CD4-positive, alpha-beta T cell (primary cell): ENCODE measurements around the gene OASL. TPM values are rescaled to one million over a fixed set of nuclear protein-coding genes. Genes with fewer than 3 reads are reported as not detected.
"Not testable (repeated sequence)": the region's sequence is repeated elsewhere in the genome, so short reads cannot be mapped to it uniquely, and the experiment has no call there.

Experiments
- ATAC-seq: fragments of 200-7000 bp; cut with Tn5 transposase; one replicate; pipeline ENCODE4 v1.10.0; 2022; ENCODE audit warnings: mild to moderate bottlenecking; ENCODE audit not compliant: poor library complexity
- CTCF ChIA-PET: fragments of 350-600 bp; sonication (Branson Sonifier 250); formaldehyde crosslinking; loops from one replicate; lab custom pipeline; 2021; ENCODE audit warnings: antibody characterized with exemption, inconsistent platforms; lab: Charles Lee
- POLR2A ChIA-PET: fragments of 350-600 bp; sonication (Branson Sonifier 250); formaldehyde crosslinking; loops from one replicate; lab custom pipeline; 2021; ENCODE audit warnings: antibody characterized with exemption, inconsistent platforms; lab: Charles Lee
- DNase-seq, 14 experiments: peaks; one replicate each; pipeline ENCODE4 v3.0.0-alpha.2; 2013 to 2020; ENCODE audit warnings: mixed read lengths in 2 of 14
- H3K27ac ChIP-seq, 2 donors: one replicate each; pipeline versions ENCODE4 v1.5.1 to v1.7.0; 2013; ENCODE audit warnings: low read length in 2 of 2, low read depth in 1 of 2, mild to moderate bottlenecking in 1 of 2
- H3K27me3 ChIP-seq, 2 experiments: 1 replicate in 1 of 2; 2 replicates in 1 of 2; pipeline versions ENCODE4 v1.6.1 to v1.7.0; 2013; ENCODE audit warnings: low read length in 2 of 2, control low read depth in 1 of 2, mild to moderate bottlenecking in 1 of 2, moderate library complexity in 1 of 2; ENCODE audit not compliant: insufficient read depth in 2 of 2, control insufficient read depth in 1 of 2
- H3K36me3 ChIP-seq: one replicate; pipeline ENCODE4 v1.6.1; 2013; ENCODE audit warnings: low read length, control low read depth; ENCODE audit not compliant: insufficient read depth
- H3K4me1 ChIP-seq: one replicate; pipeline ENCODE4 v1.6.1; 2013; ENCODE audit warnings: low read length, control low read depth; ENCODE audit not compliant: insufficient read depth
- H3K4me3 ChIP-seq: one replicate; pipeline ENCODE4 v1.5.1; 2013; ENCODE audit warnings: mild to moderate bottlenecking, low read length, moderate library complexity
- H3K9me3 ChIP-seq, 2 experiments: 1 replicate in 1 of 2; 2 replicates in 1 of 2; pipeline versions ENCODE4 v1.6.1 to v1.7.0; 2013; ENCODE audit warnings: low read length in 2 of 2, mild to moderate bottlenecking in 2 of 2, control low read depth in 1 of 2, moderate library complexity in 1 of 2; ENCODE audit not compliant: control insufficient read depth in 1 of 2, insufficient read depth in 1 of 2
- H3K27ac Mint-ChIP-seq: one replicate; pipeline ENCODE4 v1.8.0; 2020; ENCODE audit warnings: mixed read lengths
- H3K27me3 Mint-ChIP-seq: one replicate; pipeline ENCODE4 v1.8.0; 2021; ENCODE audit warnings: mixed read lengths
- H3K36me3 Mint-ChIP-seq: one replicate; pipeline ENCODE4 v1.8.0; 2021; ENCODE audit warnings: low read depth, mixed read lengths
- H3K4me1 Mint-ChIP-seq: one replicate; pipeline ENCODE4 v1.8.0; 2021; ENCODE audit warnings: low read depth, mixed read lengths
- H3K4me3 Mint-ChIP-seq: one replicate; pipeline ENCODE4 v1.8.0; 2020; ENCODE audit warnings: mild to moderate bottlenecking, mixed read lengths
- H3K9me3 Mint-ChIP-seq: one replicate; pipeline ENCODE4 v1.8.0; 2020; ENCODE audit warnings: mixed read lengths
- CTCF ChIP-seq: fragments of 200-600 bp; IDR thresholded peaks from one replicate; pipeline ENCODE4 v1.8.0; 2022; ENCODE audit warnings: antibody characterized with exemption, mild to moderate bottlenecking
- intact Hi-C, 2 experiments: fragments of 100-400 bp; cut with DNase I in 1 of 2; cut with micrococcal nuclease in 1 of 2; formaldehyde crosslinking; loops; one replicate each; pipeline versions ENCODE4 v1.15.1 to v1.9.0; 2023 to 2025; cut with DNase I, micrococcal nuclease
- total RNA-seq, 174 experiments: library from RNA in 2 of 174; stranded (reverse) in 2 of 174; gene quantifications; one replicate each; pipeline ENCODE4 v1.2.3 and lab custom pipeline; 2021 to 2026

The OASL gene
- total RNA-seq, 2 experiments from 2014 or later, result 33.0 to 34.7 TPM

GRCh38 chr12:121084229-121084628 lies 45.2 kb upstream of the OASL start:
- Histone ChIP-seq H3K4me1 (peaks cover 8% of the 10 kb centered on the region), H3K27me3 (no peaks in the 10 kb centered on the region), H3K36me3 (no peaks in the 10 kb centered on the region), H3K9me3 (no peaks in the 10 kb centered on the region), H3K4me3 (no peak overlapping the region), H3K27ac (no peak overlapping the region)
- POLR2A ChIA-PET, result no interaction called here
- no peak for ATAC-seq
- Mint-ChIP-seq H3K27ac (no peak overlapping the region), H3K9me3 (no peaks in the 10 kb centered on the region), H3K4me3 (no peak overlapping the region), H3K36me3 (no peaks in the 10 kb centered on the region), H3K27me3 (no peaks in the 10 kb centered on the region), H3K4me1 (peaks cover 17% of the 10 kb centered on the region)
- intact Hi-C loops, result no loop called here
- CTCF ChIA-PET, result no interaction called here
- no peak for DNase-seq
- TF ChIP-seq CTCF, result no peak

GRCh38 chr12:121080909-121081308 lies 41.9 kb upstream of the OASL start:
- no peak overlapping the region for H3K27ac ChIP-seq
- no peaks in the 10 kb centered on the region for H3K36me3 ChIP-seq
- ATAC-seq (no peak), DNase-seq (no peak)
- H3K4me1 ChIP-seq, result no peaks in the 10 kb centered on the region
- no peaks in the 10 kb centered on the region for H3K9me3 Mint-ChIP-seq
- H3K9me3 ChIP-seq, result no peaks in the 10 kb centered on the region
- ChIA-PET CTCF (no interaction called here), POLR2A (no interaction called here)
- TF ChIP-seq CTCF, result no peak
- intact Hi-C loops, result no loop called here
- no peaks in the 10 kb centered on the region for H3K4me1 Mint-ChIP-seq
- no peaks in the 10 kb centered on the region for H3K27me3 Mint-ChIP-seq
- H3K27me3 ChIP-seq, result no peaks in the 10 kb centered on the region
- no peak overlapping the region for H3K4me3 Mint-ChIP-seq
- H3K27ac Mint-ChIP-seq, result no peak overlapping the region
- H3K4me3 ChIP-seq, result no peak overlapping the region
- H3K36me3 Mint-ChIP-seq, result no peaks in the 10 kb centered on the region

GRCh38 chr12:121079736-121080272 lies 40.8 kb upstream of the OASL start:
- no peaks in the 10 kb centered on the region for H3K27me3 ChIP-seq
- ChIA-PET CTCF (interaction anchor here (0.6 to 1.1 kb wide), 2 partner anchors 17 to 240 kb away, joined by 3 to 4 read pairs; no protein-coding TSS in a partner anchor), POLR2A (interaction anchor here (0.6 kb wide), 1 partner anchor 130 kb away, joined by 3 read pairs; no protein-coding TSS in a partner anchor)
- Mint-ChIP-seq H3K4me3 (no peak overlapping the region), H3K27me3 (no peaks in the 10 kb centered on the region), H3K27ac (no peak overlapping the region), H3K4me1 (no peaks in the 10 kb centered on the region), H3K9me3 (no peaks in the 10 kb centered on the region), H3K36me3 (no peaks in the 10 kb centered on the region)
- no peak for DNase-seq
- H3K4me3 ChIP-seq, result no peak overlapping the region
- H3K9me3 ChIP-seq, result peaks cover 0 to 5% of the 10 kb centered on the region in 2 experiments
- H3K36me3 ChIP-seq, result no peaks in the 10 kb centered on the region
- ATAC-seq, result no peak
- no peak overlapping the region for H3K27ac ChIP-seq
- intact Hi-C loops, result no loop called here
- H3K4me1 ChIP-seq, result no peaks in the 10 kb centered on the region
- TF ChIP-seq CTCF, result no peak

- H3K4me3 ChIP-seq, DNase-seq, H3K27ac Mint-ChIP-seq, H3K4me1 ChIP-seq, intact Hi-C loops, H3K4me1 Mint-ChIP-seq, H3K9me3 ChIP-seq, H3K4me3 Mint-ChIP-seq, H3K9me3 Mint-ChIP-seq, H3K27me3 Mint-ChIP-seq, H3K36me3 ChIP-seq, POLR2A ChIA-PET, H3K27ac ChIP-seq, H3K36me3 Mint-ChIP-seq, ATAC-seq, H3K27me3 ChIP-seq, CTCF ChIA-PET: not testable (repeated sequence)
These were observed 38.4 kb upstream of the OASL start for GRCh38 chr12:121077440-121077839.

- H3K4me3 ChIP-seq, H3K27ac Mint-ChIP-seq, ATAC-seq, POLR2A ChIA-PET, DNase-seq, H3K4me3 Mint-ChIP-seq, H3K36me3 ChIP-seq, H3K27ac ChIP-seq, CTCF ChIA-PET, H3K4me1 Mint-ChIP-seq, H3K27me3 ChIP-seq, H3K9me3 Mint-ChIP-seq, H3K27me3 Mint-ChIP-seq, H3K4me1 ChIP-seq, H3K36me3 Mint-ChIP-seq, intact Hi-C loops: not testable (repeated sequence)
- H3K9me3 ChIP-seq, result peaks cover 8 to 19% of the 10 kb centered on the region in 2 experiments
These were observed 36.9 kb upstream of the OASL start for GRCh38 chr12:121075911-121076310.
